Measurements from ENCODE around the gene ATXN1.

ATXN1 gene

GRCh38 chr6:16782278-16782677 lies 21.0 kb upstream of the ATXN1 start:
- no peak for DNase-seq

DNA sequence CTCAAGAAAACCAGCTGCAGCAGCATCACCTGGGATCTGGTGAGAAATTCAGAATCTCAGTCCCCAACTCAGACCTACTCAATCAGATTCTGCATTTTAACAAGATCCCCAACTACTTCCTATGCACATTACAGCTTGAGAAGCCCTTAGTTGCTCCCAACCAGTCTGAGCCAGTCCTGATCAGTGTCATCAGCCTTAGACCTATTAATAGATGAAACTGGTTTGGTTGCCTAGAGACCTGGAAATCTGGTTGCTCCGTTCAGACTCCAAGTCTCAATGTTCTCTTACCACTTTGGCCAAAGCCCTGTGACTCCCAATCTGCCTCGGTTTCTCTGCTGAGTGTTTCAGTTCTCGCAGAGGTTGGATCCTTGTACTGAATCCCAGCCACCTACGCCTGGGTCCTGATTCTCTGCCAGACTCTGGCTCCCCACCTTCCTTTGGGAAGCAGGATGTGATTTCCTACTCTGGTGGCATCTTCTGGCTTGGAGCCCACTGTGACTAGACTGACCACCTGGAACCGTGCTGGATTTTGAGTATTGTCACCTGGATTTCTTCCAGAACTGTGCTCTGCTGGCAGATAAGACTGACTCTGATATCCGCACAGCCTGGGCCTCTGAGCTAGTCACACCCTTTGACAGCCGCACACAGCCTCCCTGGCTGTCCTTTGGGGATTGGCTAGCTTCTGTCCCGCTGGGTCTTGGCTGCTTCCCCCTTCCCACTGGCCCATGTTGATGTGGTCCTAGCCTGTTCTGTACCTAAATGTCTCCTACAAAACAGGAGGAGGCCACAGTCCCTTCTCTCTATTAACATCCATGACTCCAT lies 20.3 kb upstream of the ATXN1 start:
- DNase-seq: no peak

DNA sequence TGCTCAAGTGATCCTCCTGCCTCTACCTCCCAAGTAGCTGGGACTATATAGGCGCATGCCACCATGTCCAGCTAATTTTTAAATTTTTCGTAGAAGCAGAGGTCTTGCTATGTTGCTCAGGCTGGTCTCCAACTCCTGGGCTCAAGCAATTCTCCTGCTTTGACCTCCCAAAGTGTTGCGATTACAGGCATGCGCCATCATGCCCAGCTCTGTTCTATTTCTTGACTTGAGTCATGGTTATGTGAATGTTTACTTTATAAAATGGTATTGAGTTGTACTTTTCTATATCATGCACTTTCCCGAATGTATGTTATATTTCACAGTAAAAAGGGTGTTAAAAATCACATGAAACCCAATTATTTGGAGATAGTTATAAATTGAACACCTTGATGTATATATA lies 17.3 kb upstream of the ATXN1 start:
- DNase-seq: no peak

- DNase-seq: no peak
Measured at GRCh38 chr6:16777794-16778193, 16.5 kb upstream of the ATXN1 start.

GRCh38 chr6:16776394-16777017 lies 15.2 kb upstream of the ATXN1 start:
- no peak for DNase-seq

GRCh38 chr6:16774437-16774836 lies 13.2 kb upstream of the ATXN1 start:
- DNase-seq: no peak

- no peak for DNase-seq
Measured at GRCh38 chr6:16773362-16773761, 12.1 kb upstream of the ATXN1 start.

- DNase-seq: peak; percentile 77 to 86
Measured at GRCh38 chr6:16770701-16771569, 9.7 kb upstream of the ATXN1 start.

- DNase-seq: peak; percentile 6 to 70
Measured at GRCh38 chr6:16769986-16770376, 8.7 kb upstream of the ATXN1 start.

- peak; percentile 98 to 100 for DNase-seq
Measured at GRCh38 chr6:16769131-16769985, 8.1 kb upstream of the ATXN1 start.

DNA sequence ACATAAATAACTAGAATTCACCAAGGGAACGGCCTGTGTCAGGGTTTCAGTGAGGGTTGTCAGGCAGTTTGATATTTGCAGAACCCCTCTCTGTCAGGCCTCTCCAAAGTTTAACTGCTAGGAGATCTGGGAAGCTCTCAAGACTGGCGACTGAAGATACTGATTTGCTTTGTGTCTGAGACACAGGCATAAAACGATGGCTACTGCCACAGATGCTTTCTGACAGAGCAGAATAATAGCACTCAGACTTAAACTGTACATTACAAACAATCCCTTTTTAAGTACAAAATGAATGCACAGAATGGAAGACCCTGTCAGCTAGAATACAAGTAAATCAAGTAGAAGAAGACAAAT lies 7.2 kb upstream of the ATXN1 start:
- no peak for DNase-seq

GRCh38 chr6:16767765-16768476 lies 6.7 kb upstream of the ATXN1 start:
- no peak for DNase-seq

- DNase-seq: no peak
Measured at GRCh38 chr6:16766836-16767745, 5.8 kb upstream of the ATXN1 start.

- DNase-seq: peak; percentile 91 to 97
Measured at GRCh38 chr6:16766043-16766536, 4.8 kb upstream of the ATXN1 start.

DNA sequence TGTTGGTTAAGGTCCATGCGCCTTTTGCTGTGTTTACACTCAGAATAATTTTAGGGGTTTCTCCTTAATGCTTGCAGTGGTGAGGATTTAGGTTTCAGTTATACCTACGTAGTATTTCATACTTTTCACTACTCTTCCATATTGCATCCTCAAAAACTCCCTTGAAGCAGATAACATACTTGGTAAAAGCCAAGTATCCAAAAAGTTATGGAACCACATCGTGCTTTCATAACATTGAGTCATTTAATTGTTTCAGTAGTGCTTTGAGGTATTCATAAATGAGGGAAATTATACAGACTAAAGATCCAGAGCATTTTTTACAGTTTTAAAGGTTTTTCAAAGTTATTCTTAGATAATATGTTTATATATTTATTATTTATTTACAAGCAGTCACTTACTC lies 4.0 kb upstream of the ATXN1 start:
- DNase-seq: no peak

DNA sequence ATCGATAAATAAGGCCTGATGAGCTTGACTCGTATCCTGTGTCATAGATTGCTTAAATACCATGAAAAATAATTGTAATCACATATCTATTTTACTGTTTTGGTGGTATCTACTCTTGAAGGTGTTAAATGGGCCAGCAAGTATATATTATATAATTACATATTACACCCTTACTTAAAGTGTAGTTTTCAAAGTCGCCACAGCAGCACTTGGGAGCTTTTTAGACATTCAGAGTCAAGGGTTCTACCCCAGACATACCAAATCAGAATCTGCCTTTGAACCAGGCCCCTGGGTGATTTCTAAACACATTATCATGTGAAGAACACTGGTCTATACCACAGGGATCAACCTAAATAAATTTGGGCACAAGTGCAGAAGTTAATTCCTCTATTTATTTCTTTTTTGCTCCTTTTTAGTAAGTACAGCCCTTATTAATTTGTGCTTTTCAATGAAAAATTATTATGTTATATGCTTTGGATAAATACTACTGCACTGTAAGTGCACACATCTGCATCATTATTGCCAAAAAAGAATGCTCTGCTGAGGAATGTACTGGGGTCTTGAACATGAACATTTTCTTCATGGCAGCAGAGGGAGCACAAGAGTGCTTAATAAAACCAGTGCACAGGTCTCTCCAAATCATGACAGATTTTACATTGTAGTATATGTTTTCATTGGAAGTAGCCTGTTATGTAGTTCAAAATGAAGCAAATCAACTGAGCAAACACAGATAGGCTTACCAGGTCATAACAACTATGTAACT lies 3.1 kb upstream of the ATXN1 start:
- peak in 1 of 2 experiments; percentile 86 for DNase-seq

GRCh38 chr6:16762550-16763477 lies 1.6 kb upstream of the ATXN1 start:
- DNase-seq: peak; percentile 79 to 93

DNA sequence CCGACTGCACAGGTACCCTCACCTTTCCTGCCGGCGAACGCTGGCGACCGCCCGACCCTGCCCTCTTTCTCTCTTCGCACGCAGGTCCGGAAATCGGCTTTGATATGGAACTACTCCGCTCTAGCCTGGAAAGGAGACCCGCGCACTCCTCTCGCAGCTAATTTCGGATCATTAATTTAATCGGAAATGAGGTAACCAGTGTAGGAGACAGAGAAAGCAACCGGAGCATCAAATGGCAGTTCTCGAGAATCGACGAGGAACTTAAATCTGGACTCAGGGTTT lies 949 bp upstream of the ATXN1 start:
- DNase-seq: peak in 1 of 2 experiments; percentile 60

Data from SW 1271 (cell line).